A549 (cell line): Measurements from ENCODE around the gene WRNIP1. TPM values are rescaled to one million over a fixed set of nuclear protein-coding genes. Genes with fewer than 3 reads are reported as not detected.

Experiments
- ATAC-seq, 2 experiments: fragments of 200-7000 bp in 1 of 2; fragments of >200 bp in 1 of 2; cut with Nextera tagmentation in 1 of 2; cut with Tn5 transposase in 1 of 2; 3 replicates each; pipeline versions ENCODE4 v1.8.0 to v1.9.1; 2018 to 2020; ENCODE audit warnings: mild to moderate bottlenecking in 1 of 2, moderate library complexity in 1 of 2
- CTCF ChIA-PET: fragments of 300-600 bp; sonication (Branson Sonifier 250); formaldehyde crosslinking; extraction: SDS; loops from one replicate; lab custom pipeline; 2021; ENCODE audit warnings: antibody characterized with exemption, inconsistent platforms; lab: Yijun Ruan, JAX
- POLR2A ChIA-PET: fragments of 350-600 bp; formaldehyde crosslinking; extraction: SDS; loops from one replicate; lab custom pipeline; 2021; ENCODE audit warnings: antibody characterized with exemption, inconsistent platforms; lab: Yijun Ruan, JAX
- DNase-seq, 2 experiments: peaks; one replicate each; pipeline versions ENCODE4 v3.0.0 to v3.0.0-alpha.2; 2011 to 2016; ENCODE audit warnings: low read depth in 1 of 2, low spot score in 1 of 2
- FAIRE-seq: peaks from 2 replicates; lab custom pipeline; 2011; peaks lifted over from hg19 to GRCh38; lab: Jason Lieb, UNC
- H3K27ac ChIP-seq, 2 experiments: fragments of >200 bp; sonication (Bioruptor Twin); formaldehyde crosslinking; 3 replicates each; pipeline ENCODE4 v1.5.1; 2016 to 2017
- H3K4me1 ChIP-seq: fragments of >200 bp; sonication (Bioruptor Twin); formaldehyde crosslinking; 3 replicates; pipeline ENCODE4 v1.6.1; 2016
- H3K4me2 ChIP-seq: fragments of >200 bp; sonication (Bioruptor Twin); formaldehyde crosslinking; 3 replicates; pipeline ENCODE4 v1.6.1; 2016
- H3K4me3 ChIP-seq: fragments of >200 bp; sonication (Bioruptor Twin); formaldehyde crosslinking; 3 replicates; pipeline ENCODE4 v1.5.1; 2016
- H3K9me3 ChIP-seq: fragments of >200 bp; sonication (Bioruptor Twin); formaldehyde crosslinking; 3 replicates; pipeline ENCODE4 v1.6.1; 2016
- CHD4 ChIP-seq: fragments of 200-600 bp; sonication (generic); IDR thresholded peaks from 2 replicates; pipeline ENCODE4 v1.6.1; 2016; ENCODE audit warnings: antibody characterized with exemption, mild to moderate bottlenecking, borderline replicate concordance
- FOSB ChIP-seq: fragments of 250-450 bp; sonication (Bioruptor Pico); IDR thresholded peaks from 2 replicates; pipeline ENCODE4 v1.5.0; 2020; ENCODE audit warnings: mild to moderate bottlenecking, moderate library complexity
- FOXS1 ChIP-seq: fragments of 250-450 bp; sonication (Bioruptor Pico); IDR thresholded peaks from 2 replicates; pipeline ENCODE4 v1.5.0; 2020; ENCODE audit warnings: mild to moderate bottlenecking, moderate library complexity
- KDM5A ChIP-seq: fragments of 200-600 bp; sonication (generic); IDR thresholded peaks from 2 replicates; pipeline ENCODE4 v1.6.1; 2016; ENCODE audit warnings: antibody characterized with exemption, mild to moderate bottlenecking
- MAZ ChIP-seq: fragments of 150-350 bp; IDR thresholded peaks from 2 replicates; pipeline ENCODE4 v1.6.1; 2014; ENCODE audit warnings: antibody characterized with exemption, low read depth, low read length, borderline replicate concordance
- NFE2L2 ChIP-seq: fragments of 150-350 bp; conservative IDR thresholded peaks from 2 replicates; pipeline ENCODE4 v1.6.1; 2014; ENCODE audit warnings: low read length
- PHF8 ChIP-seq: fragments of 200-600 bp; sonication (generic); IDR thresholded peaks from 2 replicates; pipeline ENCODE4 v1.6.1; 2016; ENCODE audit warnings: low read depth, mild to moderate bottlenecking, antibody characterized with exemption, moderate library complexity, borderline replicate concordance
- POLR2A ChIP-seq: IDR thresholded peaks from 2 replicates; pipeline ENCODE4 v1.6.1; 2012; ENCODE audit warnings: mild to moderate bottlenecking, low read length
- RAD21 ChIP-seq, 2 experiments: fragments of >200 bp in 1 of 2; sonication (Bioruptor Twin) in 1 of 2; formaldehyde crosslinking in 1 of 2; IDR thresholded peaks in 1 of 2; conservative IDR thresholded peaks in 1 of 2; 2 replicates in 1 of 2; 3 replicates in 1 of 2; pipeline ENCODE4 v1.6.1; 2012 to 2018; ENCODE audit warnings: inconsistent platforms in 1 of 2
- SMC3 ChIP-seq: fragments of >200 bp; sonication (Bioruptor Twin); formaldehyde crosslinking; IDR thresholded peaks from 3 replicates; pipeline ENCODE4 v1.6.1; 2018; ENCODE audit warnings: inconsistent platforms
- ZC3H11A ChIP-seq: fragments of 450-650 bp; IDR thresholded peaks from 2 replicates; pipeline ENCODE4 v1.6.1; 2014; ENCODE audit warnings: antibody characterized with exemption, mild to moderate bottlenecking
- ZNF302 ChIP-seq: fragments of 250-450 bp; sonication (Bioruptor Pico); IDR thresholded peaks from 2 replicates; pipeline ENCODE4 v1.9.0; 2021; ENCODE audit warnings: inconsistent platforms, mild to moderate bottlenecking, moderate library complexity
- ZSCAN20 ChIP-seq: fragments of 250-450 bp; sonication (Bioruptor Pico); IDR thresholded peaks from 2 replicates; pipeline ENCODE4 v1.8.0; 2022; ENCODE audit warnings: mild to moderate bottlenecking, moderate library complexity
- WGBS: methylation state at CpG from one replicate; pipeline ENCODE4 v1.1.6; 2017; ENCODE audit errors: missing lambda C conversion rate; 5-methylcytosine and 5-hydroxymethylcytosine counted together
- polyA plus RNA-seq, 4 experiments: library from polyadenylated mRNA; depleted of rRNA in 3 of 4; stranded (reverse); fragments of >200 nt; fragmentation: RNase III in 1 of 4; extraction: RNeasy Plus Mini Kit Qiagen cat#74134 plus additional on column Dnase treatment in 1 of 4; gene quantifications; 2 replicates in 3 of 4; 3 replicates in 1 of 4; pipeline ENCODE4 v1.2.3, GENCODE V29; 2011 to 2017
- TF ChIP-seq, protein P1 (sequence below): IDR thresholded peaks from 2 replicates; pipeline ENCODE4 v1.6.1; 2012
- TF ChIP-seq, protein P2 (sequence below): fragments of >200 bp; sonication (Bioruptor Twin); formaldehyde crosslinking; IDR thresholded peaks from 3 replicates; pipeline ENCODE4 v1.6.1; 2016
- TF ChIP-seq, protein P3 (sequence below): fragments of 250-450 bp; sonication (Bioruptor Pico); IDR thresholded peaks from 2 replicates; pipeline ENCODE4 v1.5.0; 2020; ENCODE audit warnings: low read depth, mild to moderate bottlenecking, moderate library complexity

The WRNIP1 gene
- polyA plus RNA-seq, 2 of the 4 experiments (the other 2 are of a cell fraction) = 27.7 to 32.2 TPM

DNA sequence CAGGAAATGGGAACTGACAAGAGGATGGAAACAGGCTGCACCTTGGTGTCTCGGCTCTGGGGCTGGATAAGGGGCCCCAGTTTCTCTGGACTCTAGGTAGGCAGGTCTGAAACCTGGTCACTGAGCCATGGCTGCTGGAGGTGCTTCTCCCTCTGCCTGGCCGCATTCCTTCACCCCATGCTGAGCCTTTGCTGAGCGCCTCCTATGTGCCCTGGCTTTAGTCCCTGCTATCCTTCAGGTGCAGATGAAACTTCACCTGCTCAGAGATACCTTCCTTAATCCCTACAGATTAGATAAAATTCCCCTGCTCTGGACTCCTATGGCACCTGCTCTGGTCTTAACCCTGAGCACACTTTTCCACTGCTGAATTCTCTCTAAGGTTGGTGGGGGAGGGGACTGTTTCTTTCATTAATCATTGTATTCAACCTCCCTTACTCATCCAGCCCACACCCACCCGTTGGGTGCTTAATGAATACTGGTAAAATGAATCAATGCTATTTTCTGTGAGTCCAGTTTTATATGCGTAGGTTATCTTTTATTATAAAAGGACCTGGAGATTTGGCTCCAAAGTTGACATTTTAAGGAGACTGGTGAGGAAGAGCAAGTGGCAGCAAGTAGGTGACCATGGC lies 33.8 kb upstream of the WRNIP1 start:
- WGBS = 61% methylated on average over 5 of the region's 5 CpGs
- FAIRE-seq (no peak), ATAC-seq (no peak; a peak in 1 of 6 replicates), DNase-seq (no peak)
- H3K4me2 ChIP-seq = no peak overlapping the region
- 0 out of 3 replicates have a peak, but pooled peaks cover 4% of the 10 kb centered on the region for H3K4me1 ChIP-seq
- H3K27ac ChIP-seq = no peak overlapping the region
- CTCF ChIA-PET = interaction anchor here (2.5 kb wide), 1 partner anchor 19 kb away, joined by 16 read pairs; the partner anchor contains the start of gene MYLK4
- POLR2A ChIA-PET = no interaction called here
- no peaks in the 10 kb centered on the region for H3K9me3 ChIP-seq
- no peak overlapping the region for H3K4me3 ChIP-seq
- TF ChIP-seq FOXS1 (CRISPR knock-in tag) = no peak
- TF ChIP-seq, protein P1, sequence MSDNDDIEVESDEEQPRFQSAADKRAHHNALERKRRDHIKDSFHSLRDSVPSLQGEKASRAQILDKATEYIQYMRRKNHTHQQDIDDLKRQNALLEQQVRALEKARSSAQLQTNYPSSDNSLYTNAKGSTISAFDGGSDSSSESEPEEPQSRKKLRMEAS = no peak
- no peak for TF ChIP-seq ZSCAN20 (CRISPR knock-in tag)
- no peak for TF ChIP-seq SMC3
- TF ChIP-seq, protein P2, sequence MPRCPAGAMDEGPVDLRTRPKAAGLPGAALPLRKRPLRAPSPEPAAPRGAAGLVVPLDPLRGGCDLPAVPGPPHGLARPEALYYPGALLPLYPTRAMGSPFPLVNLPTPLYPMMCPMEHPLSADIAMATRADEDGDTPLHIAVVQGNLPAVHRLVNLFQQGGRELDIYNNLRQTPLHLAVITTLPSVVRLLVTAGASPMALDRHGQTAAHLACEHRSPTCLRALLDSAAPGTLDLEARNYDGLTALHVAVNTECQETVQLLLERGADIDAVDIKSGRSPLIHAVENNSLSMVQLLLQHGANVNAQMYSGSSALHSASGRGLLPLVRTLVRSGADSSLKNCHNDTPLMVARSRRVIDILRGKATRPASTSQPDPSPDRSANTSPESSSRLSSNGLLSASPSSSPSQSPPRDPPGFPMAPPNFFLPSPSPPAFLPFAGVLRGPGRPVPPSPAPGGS = no peak
- no peak for TF ChIP-seq POLR2A

DNA sequence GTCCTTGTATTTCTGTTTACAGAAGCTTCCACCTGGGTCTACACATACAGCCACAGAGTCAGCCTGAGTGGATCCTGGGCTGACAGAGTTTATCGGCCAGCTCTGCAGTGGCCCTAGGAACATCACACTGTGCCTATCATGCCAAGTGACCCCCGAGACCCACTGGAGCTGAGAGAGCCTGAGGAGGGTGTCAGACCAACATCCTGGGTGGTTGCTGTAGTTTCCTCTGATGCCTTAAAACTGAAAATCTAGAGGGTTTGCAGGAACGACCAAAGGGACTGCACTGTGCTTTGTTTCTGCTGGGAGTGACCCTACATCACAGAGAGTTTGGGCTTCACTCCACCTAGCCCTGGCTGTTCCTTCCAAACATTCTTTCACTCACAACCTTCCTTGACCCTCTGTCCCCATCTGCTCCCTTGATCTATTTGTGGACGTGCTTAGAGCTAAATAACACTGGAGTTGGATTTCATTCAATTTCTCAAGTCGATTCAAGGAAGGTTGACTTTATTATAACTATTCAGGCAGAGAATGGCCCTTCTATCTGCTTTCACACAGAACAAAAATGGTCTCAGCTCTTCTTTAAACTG lies 32.6 kb upstream of the WRNIP1 start:
- WGBS = 43% methylated on average over 5 of the region's 5 CpGs
- FAIRE-seq = no peak
- ChIA-PET CTCF (interaction anchor here (1.1 to 2.5 kb wide), 3 partner anchors 9 to 21 kb away, joined by 3 to 16 read pairs (median 4); partner anchors contain the start of gene MYLK4), POLR2A (no interaction called here)
- Histone ChIP-seq H3K4me2 (no peak overlapping the region), H3K9me3 (no peaks in the 10 kb centered on the region), H3K4me3 (no peak overlapping the region), H3K4me1 (0 out of 3 replicates have a peak, but pooled peaks cover 4% of the 10 kb centered on the region), H3K27ac (no peak overlapping the region)
- no peak for ATAC-seq
- no peak for DNase-seq
- TF ChIP-seq FOSB (CRISPR knock-in tag) = no peak
- no peak for TF ChIP-seq MAZ
- TF ChIP-seq PHF8 = no peak
- TF ChIP-seq CHD4 = no peak
- TF ChIP-seq NFE2L2 = no peak
- no peak for TF ChIP-seq ZSCAN20 (CRISPR knock-in tag)
- TF ChIP-seq, protein P2 = no peak

DNA sequence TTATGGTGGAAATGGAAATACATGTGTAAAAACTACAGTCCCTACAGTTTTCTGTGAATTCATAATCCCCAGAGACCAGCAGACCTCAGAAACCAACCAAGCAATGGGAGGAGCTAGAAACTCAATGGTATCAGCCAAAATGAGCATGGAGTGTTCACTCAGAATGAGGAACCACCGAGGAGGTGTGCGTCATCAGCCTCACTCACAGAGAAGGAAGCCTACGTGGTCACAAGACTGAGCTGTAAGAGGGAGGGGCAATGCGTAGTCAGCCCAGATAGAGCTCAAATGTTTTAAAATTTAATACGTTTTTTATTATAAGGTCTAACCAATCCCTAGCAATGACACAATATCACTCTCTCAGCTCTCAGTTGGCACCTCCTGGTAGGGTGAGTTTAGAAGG lies 31.9 kb upstream of the WRNIP1 start:
- 0 out of 3 replicates have a peak, but pooled peaks cover 4% of the 10 kb centered on the region for H3K4me1 ChIP-seq
- no peak overlapping the region for H3K27ac ChIP-seq
- H3K4me3 ChIP-seq = no peak overlapping the region
- FAIRE-seq = no peak
- WGBS = 77% methylated on average over 5 of the region's 5 CpGs
- ChIA-PET POLR2A (no interaction called here), CTCF (interaction anchor here (1.1 to 2.5 kb wide), 2 partner anchors 10 to 17 kb away, joined by 3 to 16 read pairs; partner anchors contain the start of gene MYLK4)
- TF ChIP-seq, protein P3, sequence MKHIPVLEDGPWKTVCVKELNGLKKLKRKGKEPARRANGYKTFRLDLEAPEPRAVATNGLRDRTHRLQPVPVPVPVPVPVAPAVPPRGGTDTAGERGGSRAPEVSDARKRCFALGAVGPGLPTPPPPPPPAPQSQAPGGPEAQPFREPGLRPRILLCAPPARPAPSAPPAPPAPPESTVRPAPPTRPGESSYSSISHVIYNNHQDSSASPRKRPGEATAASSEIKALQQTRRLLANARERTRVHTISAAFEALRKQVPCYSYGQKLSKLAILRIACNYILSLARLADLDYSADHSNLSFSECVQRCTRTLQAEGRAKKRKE (CRISPR knock-in tag) = no peak
- no peak for TF ChIP-seq KDM5A
- no peak for TF ChIP-seq ZC3H11A
- TF ChIP-seq RAD21 (conservative IDR thresholded peaks at IDR 0.05 in 1 of 2, IDR thresholded peaks at IDR 0.05 in 1 of 2) = no peak
- TF ChIP-seq ZNF302 = no peak
- no peak for ATAC-seq
- no peak for DNase-seq
- no peak overlapping the region for H3K4me2 ChIP-seq
- H3K9me3 ChIP-seq = no peaks in the 10 kb centered on the region
